Putamen (tissue), 1 donor: ENCODE results near the gene LEF1.

Experiments used
- DNase-seq: peaks from one replicate; pipeline ENCODE4 v3.0.0-alpha.2; 2016; ENCODE audit warnings: low spot score

The LEF1 gene

GRCh38 chr4:107997794-107998193 lies 170.9 kb downstream of the LEF1 start:
- DNase-seq: no peak
